RPMI7951 (cell line): ENCODE data around the gene ARSG. TPM values are rescaled to one million over a fixed set of nuclear protein-coding genes. Genes with fewer than 3 reads are reported as not detected.
"Not testable (repeated sequence)": the region's sequence is repeated elsewhere in the genome, so short reads cannot be mapped to it uniquely, and the experiment has no call there.

ENCODE experiments used
- DNase-seq: peaks from one replicate; pipeline ENCODE4 v3.0.0-alpha.2; 2012; ENCODE audit warnings: low read depth
- total RNA-seq: library from RNA; depleted of rRNA; stranded (reverse); fragments of >200 nt; shearing (Covaris generic); gene quantifications from 2 replicates; pipeline ENCODE4 v1.2.3, GENCODE V29; 2014; rRNA removed

The ARSG gene
- 2.3 and 3.0 TPM in 2 replicates for total RNA-seq

- peak; percentile 62 for DNase-seq
Observed at GRCh38 chr17:68290955-68291835, at the start of gene ARSG, which contains the start of gene SLC16A6. Gene ARSG (plus strand): TSS chr17:68291495. CDS start chr17:68307494, 15,999 bp downstream. Gene SLC16A6 (minus strand): TSS chr17:68291127. CDS start chr17:68278320, 12,807 bp downstream.

- no peak for DNase-seq
Observed at GRCh38 chr17:68246271-68247028, 44.8 kb upstream of the ARSG start.

GRCh38 chr17:68247445-68248198, 43.7 kb upstream of the ARSG start, which contains the start of gene AMZ2:
Gene AMZ2 (plus strand): TSS chr17:68248043. CDS start chr17:68250188, 2,145 bp downstream.
- peak; percentile 88 for DNase-seq

GRCh38 chr17:68248199-68248825, 43.0 kb upstream of the ARSG start:
- DNase-seq, result peak; percentile 55

- DNase-seq, result peak; percentile 14
Observed at GRCh38 chr17:68248891-68249290, 42.4 kb upstream of the ARSG start.

- peak; percentile 47 for DNase-seq
Observed at GRCh38 chr17:68249354-68249765, 41.9 kb upstream of the ARSG start.

- DNase-seq, result not testable (repeated sequence)
Observed at GRCh38 chr17:68253426-68253825, 37.9 kb upstream of the ARSG start.

- DNase-seq, result no peak
Observed at GRCh38 chr17:68255151-68255550, 36.1 kb upstream of the ARSG start.

- no peak for DNase-seq
Observed at GRCh38 chr17:68255731-68256538, 35.4 kb upstream of the ARSG start.

GRCh38 chr17:68256701-68257100, 34.6 kb upstream of the ARSG start:
- not testable (repeated sequence) for DNase-seq

- DNase-seq, result no peak
Observed at GRCh38 chr17:68257934-68258333, 33.4 kb upstream of the ARSG start.

- DNase-seq, result peak; percentile 45
Observed at GRCh38 chr17:68258890-68259647, 32.2 kb upstream of the ARSG start.

- DNase-seq, result not testable (repeated sequence)
Observed at GRCh38 chr17:68259648-68259951, 31.7 kb upstream of the ARSG start.

GRCh38 chr17:68260051-68260762, 31.1 kb upstream of the ARSG start:
- no peak for DNase-seq

- not testable (repeated sequence) for DNase-seq
Observed at GRCh38 chr17:68262467-68262866, 28.8 kb upstream of the ARSG start.

GRCh38 chr17:68263101-68263681, 28.1 kb upstream of the ARSG start:
- peak; percentile 44 for DNase-seq

- DNase-seq, result not testable (repeated sequence)
Observed at GRCh38 chr17:68265833-68266232, 25.5 kb upstream of the ARSG start.

- no peak for DNase-seq
Observed at GRCh38 chr17:68273722-68274121, 17.6 kb upstream of the ARSG start.

- DNase-seq, result not testable (repeated sequence)
Observed at GRCh38 chr17:68276339-68276738, 15.0 kb upstream of the ARSG start.
